CMK (cell line): Measurements from ENCODE around the gene SARNP.
"Not testable (repeated sequence)": the region's sequence is repeated elsewhere in the genome, so short reads cannot be mapped to it uniquely, and the experiment has no call there.

Experiments
- DNase-seq: peaks from one replicate; pipeline ENCODE4 v3.0.0-alpha.2; 2010; ENCODE audit warnings: low read depth

The SARNP gene

GRCh38 chr12:55797068-55797467, 20.5 kb downstream of the SARNP start:
- no peak for DNase-seq

- no peak for DNase-seq
These were observed 21.6 kb downstream of the SARNP start for GRCh38 chr12:55795950-55796349.

- no peak for DNase-seq
These were observed 27.6 kb downstream of the SARNP start for GRCh38 chr12:55789893-55790292.

GRCh38 chr12:55789171-55789570, 28.4 kb downstream of the SARNP start:
- DNase-seq, result no peak

GRCh38 chr12:55788546-55788945, 29.0 kb downstream of the SARNP start:
- no peak for DNase-seq

- DNase-seq, result peak; percentile 14
These were observed 36.8 kb downstream of the SARNP start for GRCh38 chr12:55780685-55781084.

GRCh38 chr12:55777856-55778255, 39.7 kb downstream of the SARNP start:
- no peak for DNase-seq

- DNase-seq, result no peak
These were observed 45.8 kb downstream of the SARNP start for GRCh38 chr12:55771736-55772135.

GRCh38 chr12:55767156-55767555, 50.4 kb downstream of the SARNP start:
- no peak for DNase-seq

GRCh38 chr12:55765736-55766290, 51.7 kb downstream of the SARNP start:
- no peak for DNase-seq

GRCh38 chr12:55762646-55763045, 54.9 kb downstream of the SARNP start:
- DNase-seq, result no peak

- no peak for DNase-seq
These were observed 56.9 kb downstream of the SARNP start for GRCh38 chr12:55760663-55761062.

GRCh38 chr12:55758575-55758974, 58.9 kb downstream of the SARNP start:
- not testable (repeated sequence) for DNase-seq

GRCh38 chr12:55757701-55758100, 59.8 kb downstream of the SARNP start:
- DNase-seq, result no peak

- no peak for DNase-seq
These were observed 62.3 kb downstream of the SARNP start for GRCh38 chr12:55755246-55755645.

- no peak for DNase-seq
These were observed 69.1 kb downstream of the SARNP start for GRCh38 chr12:55748230-55748993.

- DNase-seq, result no peak
These were observed 70.7 kb downstream of the SARNP start for GRCh38 chr12:55746913-55747231.

GRCh38 chr12:55746174-55746912, 71.2 kb downstream of the SARNP start:
- no peak for DNase-seq

GRCh38 chr12:55745361-55746173, 72.0 kb downstream of the SARNP start:
- no peak for DNase-seq

GRCh38 chr12:55744340-55745030, 73.0 kb downstream of the SARNP start:
- no peak for DNase-seq

- no peak for DNase-seq
These were observed 73.9 kb downstream of the SARNP start for GRCh38 chr12:55743406-55744339.
